GM12878 (cell line): Measurements from ENCODE around the gene PTK7. TPM values are rescaled to one million over a fixed set of nuclear protein-coding genes. Genes with fewer than 3 reads are reported as not detected.

Source experiments
- ATAC-seq: fragments of 200-7000 bp; cut with Tn5 transposase; 3 replicates; pipeline ENCODE4 v1.9.1; 2020; ENCODE audit warnings: mild to moderate bottlenecking, moderate library complexity
- BruUV-seq: library from RNA; stranded (reverse); fragments of 400-500 nt; replicated peaks from 2 replicates; lab custom pipeline; 2021; lab: Mats Ljungman, UMichigan
- CTCF ChIA-PET: fragments of 300-600 bp; sonication (Branson Sonifier 250); formaldehyde crosslinking; extraction: SDS; loops from one replicate; lab custom pipeline; 2021; ENCODE audit warnings: inconsistent platforms; lab: Yijun Ruan, JAX
- POLR2A ChIA-PET: fragments of 350-600 bp; formaldehyde crosslinking; extraction: SDS; loops from one replicate; lab custom pipeline; 2021; ENCODE audit warnings: inconsistent platforms; lab: Charles Lee
- RAD21 ChIA-PET: fragments of 300-600 bp; sonication (Branson Sonifier 250); formaldehyde crosslinking; loops from one replicate; lab custom pipeline; 2023; ENCODE audit warnings: antibody characterized with exemption; ENCODE audit not compliant: unreplicated experiment; lab: Charles Lee
- SMC1A ChIA-PET: fragments of 300-600 bp; sonication (Branson Sonifier 250); formaldehyde crosslinking; loops from one replicate; lab custom pipeline; 2023; ENCODE audit not compliant: unreplicated experiment, uncharacterized antibody; lab: Charles Lee
- DNase-seq: peaks from one replicate; pipeline ENCODE4 v3.0.0-alpha.2; 2011; ENCODE audit warnings: low read depth, low spot score
- FAIRE-seq: peaks from 3 replicates; lab custom pipeline; 2011; peaks lifted over from hg19 to GRCh38; lab: Jason Lieb, UNC
- H2AFZ ChIP-seq: 2 replicates; pipeline ENCODE4 v1.6.0; 2011; ENCODE audit warnings: low read depth, low read length, control low read depth; ENCODE audit not compliant: control insufficient read depth
- H3K27ac ChIP-seq: 2 replicates; pipeline ENCODE4 v1.5.1; 2011; ENCODE audit warnings: control low read depth; ENCODE audit not compliant: control insufficient read depth, insufficient read depth
- H3K27me3 ChIP-seq, 2 experiments: replicated peaks in 1 of 2; 2 replicates each; pipeline versions ENCODE4 v1.6.0 to v1.6.1; 2011; ENCODE audit warnings: low read length in 1 of 2; ENCODE audit not compliant: control insufficient read depth in 2 of 2, insufficient read depth in 2 of 2
- H3K36me3 ChIP-seq, 2 experiments: 2 replicates each; pipeline ENCODE4 v1.5.1; 2011; ENCODE audit warnings: low read length in 1 of 2; ENCODE audit not compliant: control insufficient read depth in 2 of 2, insufficient read depth in 2 of 2
- H3K4me1 ChIP-seq: 2 replicates; pipeline ENCODE4 v1.6.1; 2011; ENCODE audit warnings: mild to moderate bottlenecking, low read length, moderate library complexity, mixed read lengths; ENCODE audit not compliant: control insufficient read depth, insufficient read depth
- H3K4me2 ChIP-seq: 2 replicates; pipeline ENCODE4 v1.6.0; 2011; ENCODE audit warnings: control low read depth; ENCODE audit not compliant: control insufficient read depth, insufficient read depth
- H3K4me3 ChIP-seq: fragments of 200-600 bp; sonication (generic); 2 replicates; pipeline ENCODE4 v1.5.1; 2016
- H3K79me2 ChIP-seq: 2 replicates; pipeline ENCODE4 v1.6.0; 2011; ENCODE audit warnings: low read length; ENCODE audit not compliant: control insufficient read depth, insufficient read depth
- H3K9ac ChIP-seq: 2 replicates; pipeline ENCODE4 v1.8.0; 2011; ENCODE audit warnings: low read length, control low read depth, mixed read lengths; ENCODE audit not compliant: control insufficient read depth, insufficient read depth
- H3K9me3 ChIP-seq: replicated peaks from 3 replicates; pipeline ENCODE4 v1.5.1; 2011; ENCODE audit warnings: mild to moderate bottlenecking, low read length; ENCODE audit not compliant: control insufficient read depth, insufficient read depth
- H4K20me1 ChIP-seq: 2 replicates; pipeline ENCODE4 v1.6.0; 2011; ENCODE audit not compliant: control insufficient read depth, insufficient read depth
- HDAC2 ChIP-seq: fragments of 200-600 bp; sonication (generic); IDR thresholded peaks from 2 replicates; pipeline ENCODE4 v1.6.1; 2017
- IKZF1 ChIP-seq: fragments of 450-650 bp; conservative IDR thresholded peaks from 2 replicates; pipeline ENCODE4 v1.6.1; 2017; ENCODE audit warnings: antibody characterized with exemption, mild to moderate bottlenecking
- POLR2A ChIP-seq: IDR thresholded peaks from 2 replicates; pipeline ENCODE4 v1.6.1; 2011; ENCODE audit warnings: low read depth, mild to moderate bottlenecking, low read length
- RB1 ChIP-seq: fragments of 450-650 bp; formaldehyde crosslinking; IDR thresholded peaks from 2 replicates; pipeline ENCODE4 v1.6.1; 2017; ENCODE audit warnings: mild to moderate bottlenecking, borderline replicate concordance
- SP1 ChIP-seq: IDR thresholded peaks from one replicate; pipeline ENCODE4 v1.6.1; 2011; ENCODE audit warnings: low read depth, low read length
- ZNF622 ChIP-seq: fragments of 450-650 bp; IDR thresholded peaks from 2 replicates; pipeline ENCODE4 v1.6.1; 2017; ENCODE audit warnings: mild to moderate bottlenecking, inconsistent platforms
- ZSCAN29 ChIP-seq: fragments of 450-650 bp; IDR thresholded peaks from 2 replicates; pipeline ENCODE4 v1.6.1; 2017; ENCODE audit warnings: mild to moderate bottlenecking, moderate library complexity
- WGBS: methylation state at CpG from one replicate; pipeline ENCODE4 v1.1.6; 2016; ENCODE audit warnings: low lambda C conversion rate; ENCODE audit not compliant: insufficient replicate concordance, insufficient coverage; ENCODE audit errors: missing lambda C conversion rate; 5-methylcytosine and 5-hydroxymethylcytosine counted together
- in situ Hi-C: fragments of 300-500 bp; cut with MboI; formaldehyde crosslinking; loops from 9 replicates; pipeline ENCODE4 v1.14.3; 2018; ENCODE audit warnings: mixed read lengths
- intact Hi-C: fragments of 100-400 bp; cut with micrococcal nuclease; formaldehyde crosslinking; loops from one replicate; pipeline ENCODE4 v1.14.2; 2022; ENCODE audit not compliant: unreplicated experiment
- polyA plus RNA-seq, 11 experiments: library from polyadenylated mRNA; depleted of rRNA in 4 of 11; unstranded in 6 of 11; stranded (reverse) in 5 of 11; fragments of >200 nt; fragmentation: Nextera tagmentation in 4 of 11; fragmentation: Illumina TruSeq in 1 of 11; extraction: Ambion mirVana in 4 of 11; extraction: Trizol in 1 of 11; gene quantifications; 1 replicate in 1 of 11; 2 replicates in 10 of 11; pipeline versions ENCODE4 v1.2.1 to v1.2.3, GENCODE V29; 2011 to 2016; ENCODE audit warnings: inconsistent platforms in 2 of 11, missing spikeins in 2 of 11, low read depth in 1 of 11
- total RNA-seq, 4 experiments: library from RNA; depleted of rRNA in 3 of 4; stranded (reverse); fragments of >200 nt in 3 of 4; fragmentation: Illumina TruSeq in 1 of 4; extraction: Trizol in 1 of 4; gene quantifications; 2 replicates each; pipeline versions ENCODE4 v1.2.1 to v1.2.3, GENCODE V29; 2013 to 2021
- TF ChIP-seq, protein P1 (sequence below): IDR thresholded peaks from 2 replicates; pipeline ENCODE4 v1.6.1; 2011; ENCODE audit warnings: mild to moderate bottlenecking, low read depth, low read length, moderate library complexity; ENCODE audit not compliant: insufficient replicate concordance

PTK7 gene
- total and polyA plus RNA-seq, 10 of the 15 experiments (the other 5 are each of a cell fraction or from before 2014, with no cell fraction given), result 0.18 to 14.4 (median 3.3) TPM; not detected in 1

DNA sequence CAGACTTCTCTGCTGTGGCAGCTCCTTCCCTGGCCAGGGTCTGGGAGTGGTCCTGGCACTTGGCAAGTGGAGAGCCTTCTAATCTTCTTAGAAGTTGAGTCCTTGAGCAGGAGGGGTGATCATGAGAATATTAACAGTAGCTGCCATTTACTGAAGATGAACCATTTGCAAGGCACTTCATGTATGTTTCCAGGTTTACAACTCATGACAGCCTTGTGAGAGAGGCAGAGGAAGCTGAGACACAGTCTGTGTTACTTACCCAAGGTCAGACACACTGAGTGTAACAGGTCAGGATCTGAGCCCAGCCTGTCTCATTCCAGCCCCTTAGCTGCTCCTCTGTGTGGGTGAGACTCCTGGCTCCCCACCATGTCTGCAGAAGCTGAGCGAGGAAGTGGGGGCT lies 49.4 kb downstream of the PTK7 start:
- WGBS, result 41% methylated on average over 1 of the region's 1 CpG
- FAIRE-seq, result no peak

DNA sequence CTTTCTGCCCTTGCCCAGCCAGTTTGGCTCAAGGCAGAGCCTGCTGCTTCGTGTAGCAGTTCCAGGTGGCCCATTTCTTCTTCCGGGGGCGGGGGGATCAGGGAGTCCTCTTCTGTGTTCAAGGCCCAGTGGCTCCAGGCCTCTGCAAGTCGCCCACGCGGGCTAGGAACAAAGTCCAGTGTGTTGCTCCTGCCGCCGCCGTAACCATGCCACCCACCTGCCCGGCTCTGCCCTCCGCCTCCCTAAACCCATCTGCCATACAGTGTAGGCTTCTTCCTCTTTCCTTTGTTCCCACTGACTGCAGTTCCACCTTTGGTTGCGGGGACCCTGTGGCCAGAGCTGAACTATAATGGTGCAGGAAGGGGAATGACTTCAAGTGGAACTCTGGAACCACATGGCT lies 51.1 kb downstream of the PTK7 start:
- intact Hi-C loops, result no loop called here
- POLR2A ChIA-PET, result no interaction called here
- Histone ChIP-seq H3K9ac (no peak overlapping the region), H3K4me1 (no peaks in the 10 kb centered on the region), H3K27me3 (peaks cover 0 to 1% of the 10 kb centered on the region in 2 experiments; a peak in 1 of 4 replicates), H3K4me3 (no peak overlapping the region), H4K20me1 (no peaks in the 10 kb centered on the region), H3K9me3 (no peaks in the 10 kb centered on the region; the same call in 2 of the 3 replicates), H2AFZ (no peak overlapping the region), H3K4me2 (no peak overlapping the region), H3K27ac (no peak overlapping the region), H3K79me2 (no peaks in the 10 kb centered on the region), H3K36me3 (no peaks in the 10 kb centered on the region)
- in situ Hi-C loops, result no loop called here
- TF ChIP-seq ZNF622 (no peak), IKZF1 (0 out of 2 replicates have a peak, but pooled peaks have one; percentile 27)
- BruUV-seq, result no TSS peak
- DNase-seq (no peak), ATAC-seq (no peak), FAIRE-seq (no peak)
- SMC1A ChIA-PET, result interaction anchor here (0.6 to 1.2 kb wide), 2 partner anchors 11 to 24 kb away, joined by 3 read pairs; no protein-coding TSS in a partner anchor
- WGBS, result 14% methylated on average over 12 of the region's 12 CpGs
- RAD21 ChIA-PET, result interaction anchor here (0.6 to 1.5 kb wide), 3 partner anchors 16 to 184 kb away, joined by 3 to 4 read pairs (median 3); no protein-coding TSS in a partner anchor
- CTCF ChIA-PET, result interaction anchor here (0.6 to 3.1 kb wide), 2 partner anchors 16 to 32 kb away, joined by 3 to 13 read pairs; no protein-coding TSS in a partner anchor

More for the DNA sequence above, 49.4 kb downstream of the PTK7 start:
- Histone ChIP-seq H3K27ac (no peak overlapping the region), H3K9me3 (no peaks in the 10 kb centered on the region), H3K9ac (no peak overlapping the region), H3K79me2 (no peaks in the 10 kb centered on the region), H4K20me1 (no peaks in the 10 kb centered on the region), H3K4me3 (no peak overlapping the region), H3K27me3 (peaks cover 0 to 1% of the 10 kb centered on the region in 2 experiments; a peak in 1 of 4 replicates), H3K36me3 (no peaks in the 10 kb centered on the region), H3K4me2 (no peak overlapping the region), H2AFZ (no peak overlapping the region), H3K4me1 (no peaks in the 10 kb centered on the region)
- ChIA-PET POLR2A (interaction anchor here (0.5 to 0.6 kb wide), 2 partner anchors 343 to 426 kb away, joined by 3 read pairs; no protein-coding TSS in a partner anchor), RAD21 (interaction anchor here (1.5 kb wide), 1 partner anchor 48 kb away, joined by 3 read pairs; no protein-coding TSS in a partner anchor), SMC1A (interaction anchor here (0.5 to 1.5 kb wide), 3 partner anchors 18 to 54 kb away, joined by 3 to 5 read pairs (median 3); no protein-coding TSS in a partner anchor), CTCF (interaction anchor here (0.8 to 1.4 kb wide), 4 partner anchors 12 to 93 kb away, joined by 3 to 6 read pairs (median 3); partner anchors contain the start of gene CUL7)
- no TSS peak for BruUV-seq
- TF ChIP-seq SP1 (no peak), RB1 (no peak), ZSCAN29 (no peak), HDAC2 (no peak), POLR2A (no peak)
- TF ChIP-seq, protein P1, sequence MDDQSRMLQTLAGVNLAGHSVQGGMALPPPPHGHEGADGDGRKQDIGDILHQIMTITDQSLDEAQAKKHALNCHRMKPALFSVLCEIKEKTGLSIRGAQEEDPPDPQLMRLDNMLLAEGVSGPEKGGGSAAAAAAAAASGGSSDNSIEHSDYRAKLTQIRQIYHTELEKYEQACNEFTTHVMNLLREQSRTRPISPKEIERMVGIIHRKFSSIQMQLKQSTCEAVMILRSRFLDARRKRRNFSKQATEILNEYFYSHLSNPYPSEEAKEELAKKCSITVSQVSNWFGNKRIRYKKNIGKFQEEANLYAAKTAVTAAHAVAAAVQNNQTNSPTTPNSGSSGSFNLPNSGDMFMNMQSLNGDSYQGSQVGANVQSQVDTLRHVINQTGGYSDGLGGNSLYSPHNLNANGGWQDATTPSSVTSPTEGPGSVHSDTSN, result peak; percentile 9
- DNase-seq (no peak), ATAC-seq (no peak)
- in situ Hi-C loops, result no loop called here
- intact Hi-C loops, result no loop called here
